ENCODE measurements around the gene ADAMTS6.
A peak's percentile ranks its signal among the peaks of the same experiment; 100 is the strongest.

Gene ADAMTS6

GRCh38 chr5:65334077-65334476 lies 147.6 kb downstream of the ADAMTS6 start:
- Histone ChIP-seq H3K4me3 (ENCODE audit: low read depth, low read length) (no peak overlapping the region), H3K9me3 (ENCODE audit: control insufficient read depth, insufficient read depth, low read depth, low read length) (no peaks in the 10 kb centered on the region), H3K36me3 (ENCODE audit: control insufficient read depth in 2 of 2, insufficient read depth in 1 of 2, low read length in 2 of 2) (no peaks in the 10 kb centered on the region), H3K4me1 (ENCODE audit: control insufficient read depth, insufficient read depth, low read length) (peaks cover 7% of the 10 kb centered on the region; the same call in 1 of the 2 replicates), H3K27ac (ENCODE audit: extremely low read depth, low read depth, low read length) (no peak overlapping the region)
- TF ChIP-seq ZNF488 (tag by site-specific recombination; IDR thresholded peaks at IDR 0.05) (no peak), PRDM1 (tag by site-specific recombination; IDR thresholded peaks at IDR 0.05) (peak; percentile 54), GLI4 (tag by site-specific recombination; IDR thresholded peaks at IDR 0.05) (no peak), ZBTB17 (tag by site-specific recombination; IDR thresholded peaks at IDR 0.05) (peak; percentile 42; the same call in 1 of the 2 replicates), ZNF366 (tag by site-specific recombination; conservative IDR thresholded peaks at IDR 0.05) (peak; percentile 19; the same call in 1 of the 2 replicates), ZNF184 (tag by site-specific recombination; IDR thresholded peaks at IDR 0.05) (0 out of 2 replicates have a peak, but pooled peaks have one; percentile 33), PRDM6 (tag by site-specific recombination; IDR thresholded peaks at IDR 0.05) (peak; percentile 77), FEZF1 (tag by site-specific recombination; IDR thresholded peaks at IDR 0.05) (peak; percentile 47; the same call in 1 of the 2 replicates), ZNF600 (tag by site-specific recombination; IDR thresholded peaks at IDR 0.05) (no peak), ZBTB44 (tag by site-specific recombination; IDR thresholded peaks at IDR 0.05) (0 out of 2 replicates have a peak, but pooled peaks have one; percentile 23), ZNF112 (tag by site-specific recombination; IDR thresholded peaks at IDR 0.05) (no peak), ZNF544 (tag by site-specific recombination; IDR thresholded peaks at IDR 0.05) (no peak), ZNF660 (tag by site-specific recombination; IDR thresholded peaks at IDR 0.05) (peak; percentile 24; the same call in 1 of the 2 replicates), ZIC2 (tag by site-specific recombination; IDR thresholded peaks at IDR 0.05) (peak; percentile 25; the same call in 1 of the 2 replicates), ZBTB11 (tag by site-specific recombination; conservative IDR thresholded peaks at IDR 0.05; ENCODE audit: low read depth) (no peak), ZNF837 (tag by site-specific recombination; IDR thresholded peaks at IDR 0.05) (no peak), ZNF529 (tag by site-specific recombination; IDR thresholded peaks at IDR 0.05; ENCODE audit: insufficient replicate concordance) (no peak), ZNF629 (tag by site-specific recombination; IDR thresholded peaks at IDR 0.05) (no peak), ZNF585B (tag by site-specific recombination; IDR thresholded peaks at IDR 0.05) (no peak), ZNF114 (tag by site-specific recombination; IDR thresholded peaks at IDR 0.05) (no peak), ZNF692 (tag by site-specific recombination; IDR thresholded peaks at IDR 0.05) (no peak)
- CTCF ChIA-PET, result no interaction called here
- POLR2A ChIA-PET, result no interaction called here

All from HEK293 (cell line).